Right cardiac atrium (tissue), 5 donors: ENCODE data around the gene YTHDF1. TPM values are rescaled to one million over a fixed set of nuclear protein-coding genes. Genes with fewer than 3 reads are reported as not detected.

Experiments used
- ATAC-seq, 2 donors: fragments of 200-7000 bp; cut with Tn5 transposase; one replicate each; pipeline versions ENCODE4 v1.8.0 to v1.9.1; 2020; ENCODE audit warnings: moderate library complexity in 2 of 2, mild to moderate bottlenecking in 1 of 2
- DNase-seq, 3 donors: peaks; one replicate each; pipeline ENCODE4 v3.0.0-alpha.2; 2020
- H3K27ac ChIP-seq: one replicate; pipeline ENCODE4 v1.5.1; 2013; ENCODE audit warnings: mild to moderate bottlenecking, low read length, control low read depth, moderate library complexity
- H3K27me3 ChIP-seq: one replicate; pipeline ENCODE4 v1.6.1; 2013; ENCODE audit not compliant: control insufficient read depth, insufficient read depth
- H3K4me1 ChIP-seq: one replicate; pipeline ENCODE4 v1.6.1; 2013; ENCODE audit warnings: low read length; ENCODE audit not compliant: control insufficient read depth, insufficient read depth
- H3K4me3 ChIP-seq: one replicate; pipeline ENCODE4 v1.5.1; 2013; ENCODE audit warnings: low read length, control low read depth
- H3K9me3 ChIP-seq: one replicate; pipeline ENCODE4 v1.6.1; 2013; ENCODE audit warnings: low read length; ENCODE audit not compliant: control insufficient read depth
- WGBS: extraction: QIAGEN DNeasy Blood & Tissue Kit; methylation state at CpG from one replicate; pipeline ENCODE4 v1.1.7; 2013; 5-methylcytosine and 5-hydroxymethylcytosine counted together
- intact Hi-C, 4 donors: fragments of 100-400 bp; cut with DNase I; formaldehyde crosslinking; loops; one replicate each; pipeline versions ENCODE4 v1.11.0 to v1.14.0; 2022 to 2023
- polyA plus RNA-seq: library from polyadenylated mRNA; stranded (reverse); fragments of 200-250 nt; gene quantifications from one replicate; pipeline ENCODE4 v1.2.3, GENCODE V29; 2013
- total RNA-seq, 4 donors: library from RNA; stranded (reverse); fragmentation: NEBNext Ultra II Directional; extraction: Animal tissue kit (Norgen Biotek cat#: 25700); gene quantifications; one replicate each; pipeline ENCODE4 v1.2.1, GENCODE V29; 2021
- donor health status: healthy with polysubstance abuse.
- donor health status: DM: no; HTN: yes; CAD: no.
- donor health status: DM: no; HTN: no; CAD: no.
- donor health status: DM: no; HTN: yes; CAD: no; lungs with severe emphysema.
- donor health status: DM: yes; HTN: yes; CAD: no.

The YTHDF1 gene
- total and polyA plus RNA-seq, 5 donors: 15.3 to 27.6 (median 24.5) TPM

DNA sequence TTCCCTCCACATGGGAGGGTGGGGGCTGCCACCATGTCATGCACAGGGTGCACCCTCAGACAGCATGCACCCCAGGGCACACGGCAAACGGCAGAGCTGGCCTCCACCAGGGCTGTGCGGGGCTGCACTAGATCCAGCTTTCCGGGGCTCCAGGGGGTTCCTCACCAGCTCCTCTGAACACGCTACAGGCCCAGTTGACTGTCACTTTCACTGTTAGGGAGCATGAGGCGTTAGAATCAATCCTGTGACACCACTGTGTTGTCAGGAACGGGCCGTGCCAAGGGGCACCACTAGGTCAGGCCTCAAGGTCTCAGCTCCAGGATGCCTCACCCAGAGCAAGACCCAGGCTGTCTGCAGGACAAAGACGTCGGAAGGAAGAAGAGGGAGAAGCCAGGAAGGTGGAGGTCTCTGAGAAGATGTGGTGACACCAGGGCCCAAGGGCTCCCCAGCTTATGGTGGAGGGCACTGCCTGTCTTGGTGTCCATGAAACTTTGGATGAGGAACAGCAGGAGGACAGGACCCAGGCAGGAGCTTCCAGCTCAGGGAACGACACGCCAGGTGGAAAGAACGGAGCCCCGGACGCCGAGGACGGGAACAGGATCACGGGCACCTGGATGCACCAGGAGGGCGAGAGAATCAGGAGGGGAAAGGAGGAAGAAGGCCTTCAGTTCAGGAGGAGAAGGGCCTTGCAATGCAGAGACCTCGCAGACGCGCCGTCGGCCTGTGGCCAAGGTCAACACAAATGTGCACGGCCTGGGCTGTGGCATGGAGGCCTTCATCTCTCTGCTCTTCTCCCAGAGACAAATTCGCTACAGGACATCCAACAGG is 49.5 kb downstream of the YTHDF1 start:
- intact Hi-C loops: no loop called here
- DNase-seq (peak; percentile 3 to 31 (median 25)), ATAC-seq (no peak)
- Histone ChIP-seq H3K4me1 (no peaks in the 10 kb centered on the region), H3K27ac (no peak overlapping the region), H3K4me3 (no peak overlapping the region), H3K27me3 (no peaks in the 10 kb centered on the region), H3K9me3 (no peaks in the 10 kb centered on the region)
- 89% methylated on average over 26 of the region's 26 CpGs for WGBS

DNA sequence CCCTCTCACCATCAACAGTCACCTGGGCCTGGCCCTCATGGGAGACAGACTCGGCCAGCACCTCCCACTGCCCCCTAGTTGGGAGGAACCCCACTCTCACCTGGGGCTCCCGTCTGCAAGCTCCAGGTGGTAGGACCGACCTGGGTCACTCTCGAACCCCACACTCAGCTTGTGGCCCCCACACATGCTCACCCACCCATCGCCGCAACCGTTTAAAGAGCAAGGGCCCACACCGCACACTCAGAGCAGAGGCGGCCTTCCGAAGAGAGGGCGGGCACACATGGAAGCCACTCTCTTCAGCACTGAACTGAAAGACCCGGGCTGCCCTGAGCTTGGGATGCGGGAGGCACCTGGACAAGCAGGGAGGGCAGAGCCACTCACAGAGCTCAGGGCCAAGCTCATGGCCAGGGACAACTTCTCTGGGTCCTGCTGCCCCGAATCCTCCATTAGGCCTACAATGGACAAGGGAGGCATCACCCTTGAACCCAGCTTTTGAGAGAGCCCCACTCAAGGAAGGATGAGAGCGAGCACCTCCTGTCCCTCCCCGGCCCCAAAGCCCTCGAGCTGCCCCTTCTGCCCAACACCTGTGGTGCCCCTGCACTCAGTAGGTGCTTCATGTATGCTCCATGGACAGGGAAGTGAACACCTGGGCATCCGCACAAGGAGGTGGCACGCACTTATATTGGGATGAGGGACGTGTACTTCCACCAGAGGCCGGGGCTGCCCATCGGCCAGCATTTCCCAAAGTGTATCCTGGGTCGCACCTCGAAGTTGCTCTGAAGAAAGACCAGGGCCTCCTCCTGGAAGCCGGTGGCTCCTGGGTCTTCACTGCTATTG is 50.4 kb downstream of the YTHDF1 start:
- Histone ChIP-seq H3K27ac (no peak overlapping the region), H3K4me3 (no peak overlapping the region), H3K9me3 (no peaks in the 10 kb centered on the region), H3K4me1 (no peaks in the 10 kb centered on the region), H3K27me3 (no peaks in the 10 kb centered on the region)
- ATAC-seq (no peak), DNase-seq (peak; percentile 4 to 50 (median 46))
- intact Hi-C loops: no loop called here
- WGBS: 88% methylated on average over 25 of the region's 25 CpGs

DNA sequence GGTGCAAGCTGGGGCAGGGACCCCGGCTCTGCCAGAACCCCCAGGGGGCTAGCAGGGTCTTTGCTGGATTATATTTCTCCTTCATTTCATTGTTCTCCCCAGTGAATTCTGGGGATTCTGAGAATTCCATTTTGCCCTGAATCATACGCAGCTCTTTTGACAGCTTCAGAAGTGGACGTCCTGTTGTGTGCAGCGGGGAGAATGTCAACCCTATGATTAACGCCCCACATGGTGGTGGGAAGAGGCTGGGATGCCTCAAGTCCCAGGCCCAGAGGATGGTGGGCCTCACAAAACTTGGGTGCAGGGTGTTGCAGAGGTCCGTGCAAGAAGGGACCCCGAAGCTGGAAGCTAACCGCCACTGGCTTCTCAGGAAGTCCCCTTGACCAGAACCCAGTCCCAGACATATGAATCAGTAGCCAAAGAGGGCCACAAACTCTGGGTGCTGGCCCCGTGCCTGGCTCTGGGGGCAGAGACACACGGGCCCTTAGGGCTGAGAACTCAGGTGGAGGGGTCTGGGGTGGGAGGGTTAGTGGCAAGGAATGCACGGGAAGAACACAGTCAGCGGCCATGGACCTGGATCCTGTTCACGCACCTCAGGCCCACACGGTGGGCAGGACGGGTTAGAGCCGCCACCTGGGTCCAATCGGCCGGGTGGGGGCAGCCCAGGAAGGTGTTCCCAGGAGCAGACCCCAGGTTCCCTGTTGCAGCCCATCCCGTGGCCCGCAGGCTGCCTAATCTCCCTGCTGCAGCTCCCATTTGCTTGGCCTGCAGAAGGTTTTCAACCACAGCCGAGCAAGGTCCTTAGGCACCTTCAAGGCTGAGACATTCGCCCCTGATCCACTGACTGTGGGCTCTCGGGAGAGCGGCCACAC is 51.2 kb downstream of the YTHDF1 start:
- 70% methylated on average over 24 of the region's 24 CpGs for WGBS
- Histone ChIP-seq H3K4me3 (no peak overlapping the region), H3K27ac (no peak overlapping the region), H3K27me3 (no peaks in the 10 kb centered on the region), H3K9me3 (no peaks in the 10 kb centered on the region), H3K4me1 (no peaks in the 10 kb centered on the region)
- intact Hi-C loops: no loop called here
- DNase-seq (peak; percentile 2 to 39 (median 19)), ATAC-seq (no peak)

DNA sequence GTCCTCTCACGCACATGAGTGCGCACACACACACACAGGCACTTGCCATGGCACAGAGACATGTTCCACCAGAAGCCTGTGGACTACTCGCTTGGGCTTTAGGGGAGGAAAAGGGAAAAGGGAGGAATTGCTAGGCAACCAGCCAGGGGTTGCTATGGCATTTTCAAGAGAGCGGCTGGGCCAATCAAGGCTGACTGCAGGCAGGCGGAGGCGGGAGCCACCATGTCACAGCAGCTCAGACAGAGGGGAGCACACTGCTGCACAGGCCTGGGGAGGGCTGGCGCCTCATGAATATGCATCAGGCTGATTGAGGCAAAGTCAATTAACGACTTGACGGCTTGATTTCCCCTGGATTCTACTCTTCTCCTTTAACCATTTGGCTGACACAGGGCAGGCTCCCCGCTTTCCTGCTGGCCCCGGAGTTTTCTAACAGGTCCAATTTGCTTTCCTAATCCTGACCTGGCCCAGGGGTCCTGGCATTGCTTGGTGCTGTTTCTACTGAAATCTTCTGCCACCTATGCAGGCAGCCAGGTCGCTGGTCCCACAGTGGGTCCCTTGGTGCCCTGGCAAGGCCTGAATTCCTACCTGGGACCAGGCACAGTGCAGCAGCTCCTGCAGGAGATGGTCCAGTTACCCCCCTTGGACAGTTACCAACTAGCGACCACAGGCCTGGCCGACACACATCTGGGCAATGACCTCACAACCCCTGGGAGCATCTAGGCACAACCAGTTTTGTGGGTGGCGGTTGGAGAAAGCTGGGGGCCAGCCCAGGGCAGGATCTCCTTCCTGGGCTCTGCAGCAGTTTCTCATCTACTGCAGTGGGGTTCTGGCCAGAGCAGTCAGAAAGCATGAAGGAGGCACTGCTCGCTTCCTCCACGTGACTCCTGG is 52.1 kb downstream of the YTHDF1 start:
- no peak for ATAC-seq
- intact Hi-C loops: no loop called here
- Histone ChIP-seq H3K27ac (no peak overlapping the region), H3K27me3 (no peaks in the 10 kb centered on the region), H3K9me3 (no peaks in the 10 kb centered on the region), H3K4me3 (no peak overlapping the region), H3K4me1 (no peaks in the 10 kb centered on the region)
- DNase-seq: peak; percentile 7 to 27 (median 11)
- WGBS: 52% methylated on average over 17 of the region's 17 CpGs

DNA sequence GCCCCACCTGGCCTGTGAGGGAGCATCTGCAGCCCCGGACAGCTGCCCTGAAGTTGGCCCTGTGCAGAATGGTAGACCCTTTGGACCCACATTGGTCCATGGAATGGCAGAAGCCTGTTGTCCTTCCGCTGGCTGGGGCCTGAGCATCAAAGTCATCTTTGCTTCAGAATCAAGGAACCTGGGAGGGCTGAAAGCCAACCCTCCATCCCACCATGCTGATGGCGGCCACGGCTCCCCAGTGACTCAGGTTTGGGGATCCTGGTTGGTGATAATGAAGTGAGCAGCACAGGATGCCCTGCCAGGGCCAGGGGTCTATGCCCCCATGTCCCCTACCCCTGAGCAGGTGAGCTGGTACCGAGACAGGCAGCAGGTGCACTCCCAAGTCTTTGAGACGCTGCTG is 52.8 kb downstream of the YTHDF1 start:
- Histone ChIP-seq H3K9me3 (no peaks in the 10 kb centered on the region), H3K27me3 (no peaks in the 10 kb centered on the region), H3K4me1 (no peaks in the 10 kb centered on the region), H3K27ac (no peak overlapping the region), H3K4me3 (no peak overlapping the region)
- ATAC-seq (no peak), DNase-seq (peak; percentile 1 to 18 (median 10))
- 72% methylated on average over 6 of the region's 6 CpGs for WGBS
- intact Hi-C loops: no loop called here

DNA sequence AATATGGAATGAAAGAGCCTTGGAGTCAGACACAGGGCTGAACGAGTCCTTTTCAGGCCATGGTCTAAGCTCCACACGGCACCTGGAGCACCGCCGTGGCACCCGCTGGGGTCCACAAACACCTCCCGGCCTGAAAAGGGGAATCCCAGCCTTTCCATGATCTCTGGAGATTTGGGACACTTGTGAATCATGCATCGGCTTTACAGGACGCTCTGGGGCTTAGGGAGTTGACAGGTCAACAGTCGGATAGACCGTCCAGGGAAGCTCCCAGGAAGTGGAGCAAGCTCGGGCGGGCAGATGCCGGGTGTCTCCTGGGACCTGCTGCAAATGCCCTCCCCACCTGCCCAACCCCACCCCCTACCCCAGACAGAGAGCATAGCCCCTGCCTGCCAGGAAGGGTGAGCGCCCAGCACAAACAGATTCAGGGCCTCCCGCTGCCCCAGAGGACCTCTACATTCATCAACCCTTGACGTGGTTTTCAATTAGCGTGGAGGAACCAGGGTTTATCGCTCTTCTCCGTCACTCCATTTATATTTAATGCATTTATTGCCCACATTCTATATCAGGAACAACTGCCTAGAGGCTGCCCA is 53.6 kb downstream of the YTHDF1 start:
- DNase-seq (peak; percentile 0 to 21 (median 3)), ATAC-seq (no peak)
- Histone ChIP-seq H3K4me3 (no peak overlapping the region), H3K9me3 (no peaks in the 10 kb centered on the region), H3K27me3 (no peaks in the 10 kb centered on the region), H3K27ac (no peak overlapping the region), H3K4me1 (no peaks in the 10 kb centered on the region)
- intact Hi-C loops: no loop called here
- 80% methylated on average over 19 of the region's 19 CpGs for WGBS

DNA sequence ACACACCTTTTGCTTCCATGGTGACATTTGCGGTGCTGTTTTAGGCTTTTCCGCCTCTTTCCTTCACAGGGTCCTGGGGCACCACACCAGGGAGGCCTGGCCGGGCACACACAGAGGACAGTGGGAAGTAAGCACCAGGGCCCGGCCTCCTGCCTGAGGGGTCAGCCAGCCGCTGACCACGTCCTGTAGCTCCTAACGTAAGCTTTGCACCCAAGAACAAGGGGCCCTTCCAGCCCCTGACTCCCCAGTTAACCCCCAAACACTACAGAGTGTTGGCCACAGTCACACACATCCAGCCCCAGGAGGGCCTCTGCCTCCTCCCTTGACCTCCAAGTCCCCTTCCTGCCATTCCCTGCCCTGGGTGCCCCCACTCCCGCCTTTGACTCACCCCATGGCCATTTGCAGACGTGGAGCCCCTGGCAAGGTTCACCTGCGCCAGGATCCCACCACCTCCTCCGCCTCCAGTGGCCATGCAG is 54.7 kb downstream of the YTHDF1 start:
- Histone ChIP-seq H3K27me3 (no peaks in the 10 kb centered on the region), H3K4me3 (no peak overlapping the region), H3K27ac (no peak overlapping the region), H3K9me3 (no peaks in the 10 kb centered on the region), H3K4me1 (no peaks in the 10 kb centered on the region)
- intact Hi-C loops: no loop called here
- DNase-seq (peak; percentile 11 to 42 (median 35)), ATAC-seq (no peak)
- 78% methylated on average over 11 of the region's 11 CpGs for WGBS

DNA sequence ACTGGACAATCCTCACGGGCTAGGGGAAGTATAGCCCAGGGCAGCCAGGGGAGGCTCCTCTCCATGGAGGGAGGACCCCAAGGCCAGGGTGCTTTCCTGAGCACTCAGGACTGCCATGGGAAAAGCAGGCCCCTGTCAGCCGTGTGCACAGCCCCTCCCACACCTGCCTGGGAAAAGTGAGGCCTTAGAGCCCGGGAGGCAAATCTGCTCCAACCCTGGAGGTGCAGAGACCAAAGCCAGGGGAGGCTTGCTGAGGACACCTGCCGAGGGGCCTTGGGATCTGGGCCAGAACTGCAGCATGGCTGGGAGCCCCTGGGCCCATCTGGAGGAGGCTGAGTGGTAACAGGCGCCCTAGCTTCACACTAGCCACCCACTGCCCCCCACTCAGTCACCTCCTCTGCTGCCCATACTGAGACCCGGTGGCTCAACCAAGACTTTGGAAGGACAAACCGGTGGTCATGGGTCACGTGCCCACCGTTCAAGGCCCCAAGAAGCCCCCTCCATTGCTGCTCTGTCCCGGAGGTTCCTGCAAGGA is 55.2 kb downstream of the YTHDF1 start:
- Histone ChIP-seq H3K4me3 (no peak overlapping the region), H3K9me3 (no peaks in the 10 kb centered on the region), H3K27ac (no peak overlapping the region), H3K27me3 (no peaks in the 10 kb centered on the region), H3K4me1 (no peaks in the 10 kb centered on the region)
- ATAC-seq (no peak), DNase-seq (peak; percentile 0 to 25 (median 3))
- WGBS: 71% methylated on average over 10 of the region's 10 CpGs
- intact Hi-C loops: no loop called here

DNA sequence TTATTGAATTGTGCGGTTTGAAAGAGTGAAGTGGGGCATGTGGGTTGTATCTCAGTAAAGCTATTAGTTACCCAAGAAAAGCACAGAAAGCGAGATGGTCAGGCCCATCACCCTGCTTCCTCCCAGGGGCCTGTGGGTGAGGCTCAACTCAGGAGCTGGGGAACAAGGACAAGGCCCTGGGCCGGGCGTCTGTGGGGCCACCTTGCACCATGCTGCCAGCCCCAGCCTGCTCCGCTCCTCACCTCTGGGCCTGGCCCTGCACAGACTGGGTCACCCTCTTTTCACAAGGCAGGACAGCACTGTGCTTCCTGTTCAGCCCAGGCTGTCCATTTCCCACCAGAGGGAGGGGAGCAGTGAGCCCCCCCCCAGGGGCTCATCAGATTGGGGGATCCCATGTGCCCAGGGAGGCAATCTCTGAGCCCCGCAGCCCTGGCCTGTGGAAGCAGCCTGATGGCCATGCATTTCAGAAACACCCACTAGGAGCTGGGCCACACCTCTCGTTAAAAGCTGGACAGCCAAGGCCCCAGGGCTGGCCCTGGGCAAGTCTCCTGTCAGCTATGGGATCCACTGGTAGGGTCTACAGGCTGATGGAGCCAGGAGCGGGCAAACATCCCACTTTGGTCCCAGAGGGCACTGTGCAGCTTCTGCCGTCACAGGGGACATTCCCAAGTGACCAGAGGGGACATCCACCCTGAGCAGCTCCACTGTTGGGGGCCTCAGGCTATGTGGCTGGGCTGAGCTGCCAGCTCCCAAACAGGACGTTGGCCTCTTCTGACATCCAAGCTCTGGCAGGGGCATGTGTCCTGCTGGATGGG is 55.9 kb downstream of the YTHDF1 start:
- no peak overlapping the region for H3K27ac ChIP-seq
- ATAC-seq: no peak
- H3K4me3 ChIP-seq: no peak overlapping the region
- H3K4me1 ChIP-seq: no peaks in the 10 kb centered on the region
- H3K27me3 ChIP-seq: no peaks in the 10 kb centered on the region
- 74% methylated on average over 10 of the region's 10 CpGs for WGBS
- peak; percentile 6 to 30 (median 22) for DNase-seq
- no peaks in the 10 kb centered on the region for H3K9me3 ChIP-seq
- intact Hi-C loops: no loop called here
